CD4-positive, alpha-beta memory T cell (primary cell): ENCODE measurements around the gene CNDP1. TPM values are rescaled to one million over a fixed set of nuclear protein-coding genes. Genes with fewer than 3 reads are reported as not detected.

Source experiments
- CTCF ChIA-PET: fragments of 350-600 bp; sonication (Branson Sonifier 250); formaldehyde crosslinking; loops from one replicate; lab custom pipeline; 2021; ENCODE audit warnings: inconsistent platforms; ENCODE audit not compliant: partially characterized antibody; lab: Charles Lee
- POLR2A ChIA-PET: fragments of 350-600 bp; sonication (Branson Sonifier 250); formaldehyde crosslinking; loops from one replicate; lab custom pipeline; 2021; ENCODE audit not compliant: partially characterized antibody; lab: Charles Lee
- DNase-seq, 5 donors: peaks; one replicate each; pipeline versions ENCODE4 v3.0.0 to v3.0.0-alpha.2; 2020 to 2022; ENCODE audit warnings: mixed read lengths in 1 of 5
- H3K27ac ChIP-seq: one replicate; pipeline ENCODE4 v1.7.0; 2013; ENCODE audit warnings: low read depth, low read length
- H3K27me3 ChIP-seq: 2 replicates; pipeline ENCODE4 v1.7.0; 2013; ENCODE audit warnings: mild to moderate bottlenecking, low read length, moderate library complexity; ENCODE audit not compliant: insufficient read depth
- H3K36me3 ChIP-seq: 2 replicates; pipeline ENCODE4 v1.7.0; 2013; ENCODE audit warnings: mild to moderate bottlenecking, low read length, moderate library complexity; ENCODE audit not compliant: insufficient read depth
- H3K4me1 ChIP-seq: 2 replicates; pipeline ENCODE4 v1.7.0; 2013; ENCODE audit warnings: mild to moderate bottlenecking, low read length, moderate library complexity; ENCODE audit not compliant: insufficient read depth
- H3K4me3 ChIP-seq, 2 donors: one replicate each; pipeline ENCODE4 v1.7.0; 2013; ENCODE audit warnings: low read length in 2 of 2, mild to moderate bottlenecking in 1 of 2
- H3K9me3 ChIP-seq, 2 donors: one replicate each; pipeline ENCODE4 v1.7.0; 2013; ENCODE audit warnings: low read length in 2 of 2, control low read depth in 1 of 2; ENCODE audit not compliant: control insufficient read depth in 1 of 2
- H3K27ac Mint-ChIP-seq, 7 donors: one replicate each; pipeline ENCODE4 v1.8.0; 2020 to 2021; ENCODE audit warnings: mixed read lengths in 7 of 7, mild to moderate bottlenecking in 6 of 7, inconsistent platforms in 3 of 7, moderate library complexity in 3 of 7
- H3K27me3 Mint-ChIP-seq, 2 donors: one replicate each; pipeline ENCODE4 v1.8.0; 2020 to 2021; ENCODE audit warnings: mixed read lengths in 2 of 2
- H3K36me3 Mint-ChIP-seq, 2 donors: one replicate each; pipeline ENCODE4 v1.8.0; 2020 to 2021; ENCODE audit warnings: mixed read lengths in 2 of 2, inconsistent platforms in 1 of 2, mild to moderate bottlenecking in 1 of 2
- H3K4me1 Mint-ChIP-seq, 4 donors: one replicate each; pipeline ENCODE4 v1.8.0; 2020 to 2021; ENCODE audit warnings: mixed read lengths in 4 of 4, mild to moderate bottlenecking in 1 of 4
- H3K4me3 Mint-ChIP-seq, 8 donors: one replicate each; pipeline ENCODE4 v1.8.0; 2020 to 2021; ENCODE audit warnings: mixed read lengths in 8 of 8, mild to moderate bottlenecking in 7 of 8, moderate library complexity in 6 of 8, inconsistent platforms in 3 of 8
- H3K9me3 Mint-ChIP-seq, 8 donors: one replicate each; pipeline ENCODE4 v1.8.0; 2020 to 2021; ENCODE audit warnings: mixed read lengths in 8 of 8, mild to moderate bottlenecking in 5 of 8, inconsistent platforms in 3 of 8, moderate library complexity in 1 of 8
- intact Hi-C: fragments of 100-400 bp; cut with micrococcal nuclease; formaldehyde crosslinking; loops from one replicate; pipeline ENCODE4 v1.15.1; 2023
- polyA plus RNA-seq, 2 donors: library from polyadenylated mRNA; unstranded; fragments of 300-500 nt; fragmentation: Illumina TruSeq; gene quantifications; one replicate each; pipeline ENCODE4 v1.2.3, GENCODE V29; 2021
- total RNA-seq, 2 experiments: library from RNA; stranded (reverse); gene quantifications; one replicate each; pipeline ENCODE4 v1.2.3, GENCODE V29; 2021

CNDP1 gene
- total and polyA plus RNA-seq, 4 experiments from 2014 or later, result not detected

DNA sequence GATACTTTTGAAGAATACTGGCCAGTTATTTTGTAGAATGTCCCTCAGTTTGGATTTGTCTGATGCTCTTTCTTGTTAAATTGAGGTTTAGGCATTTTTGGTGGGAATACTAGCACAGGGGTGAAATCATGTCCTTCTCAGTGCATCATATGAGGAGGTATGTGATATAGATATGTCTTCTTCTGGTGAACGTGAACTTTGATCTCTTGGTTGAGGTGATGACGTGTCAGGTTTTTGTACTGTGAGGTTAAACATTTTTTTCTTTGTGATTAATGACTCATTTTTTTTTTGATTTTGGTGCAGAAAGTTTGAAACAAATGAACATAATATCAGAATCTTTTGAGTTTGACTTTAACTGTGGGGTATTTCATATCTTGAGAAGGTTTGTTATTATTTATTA lies 74.4 kb downstream of the CNDP1 start:
- Mint-ChIP-seq H3K4me3 (peak overlapping the region in 1 of 8 donors; percentile 1), H3K9me3 (no peaks in the 10 kb centered on the region), H3K36me3 (no peaks in the 10 kb centered on the region), H3K27ac (no peak overlapping the region), H3K27me3 (no peaks in the 10 kb centered on the region), H3K4me1 (peaks cover 30 to 40% (median 35%) of the 10 kb centered on the region in 4 donors)
- no peaks in the 10 kb centered on the region for H3K36me3 ChIP-seq
- ChIA-PET POLR2A (no interaction called here), CTCF (interaction anchor here (0.6 kb wide), 1 partner anchor 53 kb away, joined by 4 read pairs; no protein-coding TSS in a partner anchor)
- peaks cover 14% of the 10 kb centered on the region for H3K4me1 ChIP-seq
- no peaks in the 10 kb centered on the region for H3K27me3 ChIP-seq
- intact Hi-C loops, result no loop called here
- no peaks in the 10 kb centered on the region for H3K9me3 ChIP-seq
- no peak overlapping the region for H3K27ac ChIP-seq
- no peak for DNase-seq
- H3K4me3 ChIP-seq, result no peak overlapping the region

DNA sequence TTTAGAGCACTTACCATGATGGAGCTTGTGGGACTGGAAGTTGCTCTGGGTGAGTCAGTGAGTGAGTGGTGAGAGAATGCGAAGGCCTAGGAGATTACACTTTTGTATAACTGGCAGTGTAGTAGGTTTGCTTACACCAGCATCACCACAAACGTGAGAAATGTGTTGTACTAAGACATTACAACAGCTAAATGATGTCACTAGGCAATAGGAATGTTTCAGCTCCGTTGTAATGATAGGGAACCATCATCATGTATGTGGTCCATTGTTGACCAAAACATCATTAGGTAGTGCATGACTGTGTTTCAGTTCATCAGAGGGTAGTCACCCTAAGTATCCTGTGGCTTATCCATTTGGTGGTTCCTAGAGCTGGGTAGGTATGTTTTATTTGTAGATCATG lies 75.2 kb downstream of the CNDP1 start:
- DNase-seq, result no peak
- Mint-ChIP-seq H3K9me3 (peaks cover 0 to 2% (median 0%) of the 10 kb centered on the region in 8 donors), H3K27me3 (no peaks in the 10 kb centered on the region), H3K36me3 (no peaks in the 10 kb centered on the region), H3K4me3 (no peak overlapping the region), H3K27ac (no peak overlapping the region), H3K4me1 (peaks cover 25 to 41% (median 34%) of the 10 kb centered on the region in 4 donors)
- H3K36me3 ChIP-seq, result no peaks in the 10 kb centered on the region
- ChIA-PET POLR2A (interaction anchor here (2.3 kb wide), 1 partner anchor 12 kb away, joined by 11 read pairs; the partner anchor contains the start of gene ZNF407), CTCF (interaction anchor here (1.1 kb wide), 1 partner anchor 57 kb away, joined by 3 read pairs; no protein-coding TSS in a partner anchor)
- no peak overlapping the region for H3K27ac ChIP-seq
- no peaks in the 10 kb centered on the region for H3K9me3 ChIP-seq
- H3K4me1 ChIP-seq, result peaks cover 14% of the 10 kb centered on the region
- H3K27me3 ChIP-seq, result no peaks in the 10 kb centered on the region
- H3K4me3 ChIP-seq, result no peak overlapping the region
- intact Hi-C loops, result no loop called here

DNA sequence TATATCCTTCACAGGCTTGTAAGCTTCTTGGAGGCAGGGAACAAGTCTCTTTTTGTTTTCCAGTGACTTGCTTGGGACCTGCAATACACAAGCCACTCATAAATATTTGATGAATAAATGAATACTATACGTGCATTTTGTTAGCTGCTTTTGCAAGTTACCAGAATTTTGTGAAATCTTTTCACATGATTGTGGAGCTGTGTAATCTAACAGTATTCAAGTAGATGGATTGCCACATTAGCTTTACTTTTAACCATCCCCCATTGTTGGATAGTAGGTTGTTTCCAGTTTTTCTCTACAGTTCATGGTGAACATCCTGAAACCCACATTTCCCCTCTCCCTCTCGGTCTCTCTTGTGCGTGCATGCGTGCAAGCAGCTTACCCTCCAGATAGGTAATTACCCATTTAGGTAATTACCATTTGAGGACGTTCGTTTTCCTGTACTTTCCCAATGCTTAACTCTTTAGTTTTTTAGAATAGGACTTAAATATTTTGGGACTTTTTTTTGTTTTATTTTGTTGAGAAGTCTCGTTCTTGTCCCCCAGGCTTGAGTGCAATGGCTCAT lies 75.8 kb downstream of the CNDP1 start:
- Histone ChIP-seq H3K4me3 (no peak overlapping the region), H3K4me1 (peaks cover 14% of the 10 kb centered on the region), H3K9me3 (no peaks in the 10 kb centered on the region), H3K27ac (no peak overlapping the region), H3K36me3 (no peaks in the 10 kb centered on the region), H3K27me3 (no peaks in the 10 kb centered on the region)
- H3K36me3 Mint-ChIP-seq, result no peaks in the 10 kb centered on the region
- no peak for DNase-seq
- peaks cover 0 to 2% (median 0%) of the 10 kb centered on the region in 8 donors for H3K9me3 Mint-ChIP-seq
- peak overlapping the region in 1 of 7 donors; percentile 60 for H3K27ac Mint-ChIP-seq
- CTCF ChIA-PET, result interaction anchor here (1.1 kb wide), 1 partner anchor 58 kb away, joined by 3 read pairs; no protein-coding TSS in a partner anchor
- intact Hi-C loops, result no loop called here
- no peaks in the 10 kb centered on the region for H3K27me3 Mint-ChIP-seq
- POLR2A ChIA-PET, result interaction anchor here (2.3 kb wide), 1 partner anchor 12 kb away, joined by 11 read pairs; the partner anchor contains the start of gene ZNF407
- no peak overlapping the region for H3K4me3 Mint-ChIP-seq
- H3K4me1 Mint-ChIP-seq, result peaks cover 25 to 41% (median 34%) of the 10 kb centered on the region in 4 donors

DNA sequence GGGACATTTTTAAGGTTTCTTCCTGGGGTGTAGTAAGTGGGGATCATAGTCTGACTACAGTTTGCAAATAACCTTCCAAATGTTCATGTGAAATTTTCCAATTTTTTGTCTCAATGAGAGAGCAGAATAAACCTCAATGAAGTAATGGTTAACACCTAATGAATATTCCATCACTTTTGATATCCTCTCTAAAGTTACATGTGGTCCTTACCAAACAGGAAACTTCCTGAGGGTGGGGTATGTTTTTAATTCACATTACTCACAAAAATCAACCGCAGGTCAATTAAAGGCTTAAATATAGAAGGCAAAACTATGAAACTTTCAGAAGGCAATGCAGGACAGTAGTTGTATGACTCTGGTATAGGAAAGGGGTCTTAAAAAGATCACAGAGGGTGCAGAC lies 76.6 kb downstream of the CNDP1 start:
- POLR2A ChIA-PET, result interaction anchor here (2.3 kb wide), 1 partner anchor 13 kb away, joined by 11 read pairs; the partner anchor contains the start of gene ZNF407
- no peaks in the 10 kb centered on the region for H3K36me3 ChIP-seq
- no peak overlapping the region for H3K4me3 ChIP-seq
- H3K27me3 Mint-ChIP-seq, result no peaks in the 10 kb centered on the region
- intact Hi-C loops, result no loop called here
- H3K27me3 ChIP-seq, result no peaks in the 10 kb centered on the region
- H3K9me3 ChIP-seq, result no peaks in the 10 kb centered on the region
- peaks cover 26 to 41% (median 34%) of the 10 kb centered on the region in 4 donors for H3K4me1 Mint-ChIP-seq
- H3K27ac Mint-ChIP-seq, result peak overlapping the region in 2 of 7 donors; percentile 3 to 22
- H3K9me3 Mint-ChIP-seq, result peaks cover 0 to 2% (median 0%) of the 10 kb centered on the region in 8 donors
- H3K36me3 Mint-ChIP-seq, result no peaks in the 10 kb centered on the region
- H3K27ac ChIP-seq, result no peak overlapping the region
- peak overlapping the region in 1 of 8 donors; percentile 27 for H3K4me3 Mint-ChIP-seq
- CTCF ChIA-PET, result no interaction called here
- DNase-seq, result no peak
- peaks cover 14% of the 10 kb centered on the region for H3K4me1 ChIP-seq

DNA sequence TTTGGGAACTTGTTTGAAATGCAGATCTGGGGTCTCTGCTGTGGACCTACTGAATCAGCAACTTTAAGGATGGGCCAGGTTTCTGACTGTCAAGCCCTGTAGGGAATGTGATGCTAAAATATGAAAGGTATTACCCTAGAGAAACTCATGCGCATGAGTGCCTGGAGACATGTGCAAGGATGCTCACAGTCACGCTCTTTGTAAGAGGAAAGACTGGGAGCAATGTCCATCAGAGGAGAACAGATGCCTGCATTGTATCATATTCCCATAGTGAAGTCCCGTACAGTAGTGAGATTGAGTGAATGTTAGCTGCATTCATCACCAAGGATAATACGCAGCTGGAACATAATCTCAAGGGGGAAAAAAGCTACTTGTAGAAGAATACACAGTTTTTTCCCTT lies 77.5 kb downstream of the CNDP1 start:
- H3K9me3 Mint-ChIP-seq, result peaks cover 0 to 2% (median 0%) of the 10 kb centered on the region in 8 donors
- H3K27ac Mint-ChIP-seq, result no peak overlapping the region
- H3K4me1 Mint-ChIP-seq, result peaks cover 26 to 41% (median 34%) of the 10 kb centered on the region in 4 donors
- Histone ChIP-seq H3K4me1 (peaks cover 14% of the 10 kb centered on the region), H3K4me3 (no peak overlapping the region), H3K27ac (no peak overlapping the region), H3K9me3 (no peaks in the 10 kb centered on the region), H3K27me3 (no peaks in the 10 kb centered on the region), H3K36me3 (no peaks in the 10 kb centered on the region)
- no peak for DNase-seq
- CTCF ChIA-PET, result no interaction called here
- peak overlapping the region in 1 of 8 donors; percentile 37 for H3K4me3 Mint-ChIP-seq
- no peaks in the 10 kb centered on the region for H3K36me3 Mint-ChIP-seq
- H3K27me3 Mint-ChIP-seq, result no peaks in the 10 kb centered on the region
- POLR2A ChIA-PET, result interaction anchor here (2.3 kb wide), 1 partner anchor 14 kb away, joined by 11 read pairs; the partner anchor contains the start of gene ZNF407
- intact Hi-C loops, result no loop called here

DNA sequence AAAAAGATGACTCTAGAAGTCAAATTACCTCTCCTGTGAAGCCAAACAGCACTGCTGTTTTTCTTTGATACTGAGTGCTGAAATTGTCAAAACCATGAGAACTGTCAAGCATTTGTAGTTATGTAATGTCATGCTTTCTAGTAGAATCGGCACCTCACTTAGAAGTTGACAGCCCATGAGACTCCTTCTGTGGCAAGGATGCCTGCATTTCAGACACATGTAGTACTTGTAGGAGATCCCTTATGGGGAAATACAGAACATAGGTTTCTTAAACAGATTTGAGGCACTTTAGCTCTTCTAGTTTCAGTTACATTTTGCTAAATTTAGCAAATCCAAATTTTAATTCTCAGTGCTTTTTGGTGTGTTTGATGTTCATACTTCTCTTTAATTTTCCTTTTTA lies 79.1 kb downstream of the CNDP1 start:
- intact Hi-C loops, result no loop called here
- no peak for DNase-seq
- ChIA-PET CTCF (interaction anchor here (2.0 kb wide), 1 partner anchor 14 kb away, joined by 4 read pairs; no protein-coding TSS in a partner anchor), POLR2A (no interaction called here)
- no peak overlapping the region for H3K27ac ChIP-seq
- no peak overlapping the region for H3K4me3 Mint-ChIP-seq
- no peaks in the 10 kb centered on the region for H3K36me3 Mint-ChIP-seq
- no peaks in the 10 kb centered on the region for H3K27me3 ChIP-seq
- H3K4me1 ChIP-seq, result peaks cover 14% of the 10 kb centered on the region
- H3K27me3 Mint-ChIP-seq, result no peaks in the 10 kb centered on the region
- no peaks in the 10 kb centered on the region for H3K36me3 ChIP-seq
- H3K4me3 ChIP-seq, result no peak overlapping the region
- H3K27ac Mint-ChIP-seq, result no peak overlapping the region
- no peaks in the 10 kb centered on the region for H3K9me3 ChIP-seq
- H3K9me3 Mint-ChIP-seq, result peaks cover 0 to 2% (median 0%) of the 10 kb centered on the region in 8 donors
- H3K4me1 Mint-ChIP-seq, result peaks cover 26 to 41% (median 33%) of the 10 kb centered on the region in 4 donors

DNA sequence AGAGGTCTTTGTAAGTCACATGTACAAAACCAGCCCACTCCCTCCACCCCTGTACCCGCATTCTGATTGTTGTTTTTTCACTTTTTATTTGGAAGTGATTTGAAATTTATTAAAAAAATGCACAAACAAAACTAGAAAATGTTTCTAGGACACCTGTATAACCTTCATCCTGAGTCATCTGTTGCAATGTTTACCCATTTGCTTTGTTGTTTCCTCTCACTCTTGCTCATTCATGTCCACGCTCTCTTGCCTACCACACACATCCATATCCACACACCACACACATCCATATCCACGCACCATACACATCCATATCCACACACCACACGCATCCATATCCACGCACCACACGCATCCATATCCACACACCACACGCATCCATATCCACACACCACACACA lies 82.2 kb downstream of the CNDP1 start:
- no peaks in the 10 kb centered on the region for H3K36me3 ChIP-seq
- H3K4me3 Mint-ChIP-seq, result no peak overlapping the region
- peaks cover 0 to 2% (median 0%) of the 10 kb centered on the region in 8 donors for H3K9me3 Mint-ChIP-seq
- ChIA-PET CTCF (no interaction called here), POLR2A (no interaction called here)
- no peaks in the 10 kb centered on the region for H3K9me3 ChIP-seq
- H3K27me3 ChIP-seq, result no peaks in the 10 kb centered on the region
- intact Hi-C loops, result no loop called here
- H3K4me3 ChIP-seq, result no peak overlapping the region
- H3K4me1 Mint-ChIP-seq, result peaks cover 7 to 21% (median 12%) of the 10 kb centered on the region in 4 donors
- H3K36me3 Mint-ChIP-seq, result no peaks in the 10 kb centered on the region
- no peak overlapping the region for H3K27ac Mint-ChIP-seq
- no peaks in the 10 kb centered on the region for H3K27me3 Mint-ChIP-seq
- H3K27ac ChIP-seq, result no peak overlapping the region
- DNase-seq, result no peak
- H3K4me1 ChIP-seq, result no peaks in the 10 kb centered on the region
